Cortex of kidney (tissue), 1 donor: ENCODE data around the gene NRSN2.

Source experiments
- DNase-seq: peaks from one replicate; lab custom pipeline; 2025; lab: John Stamatoyannopoulos, UW

The NRSN2 gene

GRCh38 chr20:346640-347316, at the start of gene NRSN2:
Gene NRSN2 (plus strand): TSS chr20:347111. CDS start chr20:349644, 2,533 bp downstream.
- DNase-seq: no peak

GRCh38 chr20:297925-298775, 48.8 kb upstream of the NRSN2 start:
- no peak for DNase-seq

GRCh38 chr20:298776-299391, 48.0 kb upstream of the NRSN2 start:
- DNase-seq: no peak

GRCh38 chr20:300345-300990, 46.4 kb upstream of the NRSN2 start:
- no peak for DNase-seq

- DNase-seq: no peak
These were observed 44.7 kb upstream of the NRSN2 start for GRCh38 chr20:301886-302848.

- DNase-seq: no peak
These were observed 41.2 kb upstream of the NRSN2 start for GRCh38 chr20:305745-306144.

GRCh38 chr20:308427-309038, 38.4 kb upstream of the NRSN2 start:
- no peak for DNase-seq

- DNase-seq: no peak
These were observed 37.5 kb upstream of the NRSN2 start for GRCh38 chr20:309306-309840.

GRCh38 chr20:309841-310644, 36.9 kb upstream of the NRSN2 start:
- no peak for DNase-seq

GRCh38 chr20:310645-311044, 36.3 kb upstream of the NRSN2 start:
- DNase-seq: no peak

- no peak for DNase-seq
These were observed 35.3 kb upstream of the NRSN2 start for GRCh38 chr20:311609-312008.

- DNase-seq: no peak
These were observed 34.8 kb upstream of the NRSN2 start for GRCh38 chr20:312067-312466.

GRCh38 chr20:312866-313265, 34.0 kb upstream of the NRSN2 start:
- no peak for DNase-seq

GRCh38 chr20:313402-313801, 33.5 kb upstream of the NRSN2 start:
- no peak for DNase-seq

GRCh38 chr20:313948-314347, 33.0 kb upstream of the NRSN2 start:
- DNase-seq: no peak

- DNase-seq: no peak
These were observed 30.4 kb upstream of the NRSN2 start for GRCh38 chr20:316316-317068.

GRCh38 chr20:324177-325044, 22.5 kb upstream of the NRSN2 start:
- DNase-seq: peak; percentile 96
